Muscle of back (tissue), 13 donors: ENCODE measurements around the gene TRIM25. TPM values are rescaled to one million over a fixed set of nuclear protein-coding genes. Genes with fewer than 3 reads are reported as not detected.
"Not testable (repeated sequence)": the region's sequence is repeated elsewhere in the genome, so short reads cannot be mapped to it uniquely, and the experiment has no call there.

Experiments used
- DNase-seq, 3 donors: peaks; one replicate each; pipeline versions ENCODE4 v3.0.0 to v3.0.0-alpha.2; 2013
- long read RNA-seq, 9 donors: transcript quantifications; one replicate each; lab custom pipeline, GENCODE V29; 2026
- polyA plus RNA-seq, 10 donors: library from polyadenylated mRNA; unstranded; fragments of 120-200 nt; gene quantifications; one replicate each; pipeline ENCODE4 v1.2.1, GENCODE V29; 2013; ENCODE audit not compliant: insufficient read length in 10 of 10

TRIM25 gene
- polyA plus RNA-seq: 10 to 100 TPM in 9 of 10 donors, 1 to 10 TPM in 1; 9.4 to 16.3 (median 13.5) TPM
- long read RNA-seq, donor 1, partial matches to known transcripts: 0 of 1 reads
- long read RNA-seq, donor 1, other reads (novel, unspliced or antisense): 0 of 1 reads
- long read RNA-seq, donor 2: 0 reads
- long read RNA-seq, donor 3: 0 reads
- long read RNA-seq, donor 4, partial matches to known transcripts: 11 of 12 reads
- long read RNA-seq, donor 4, other reads (novel, unspliced or antisense): 0 of 12 reads
- long read RNA-seq, donor 5, full-length matches to known transcripts: 2 of 2 reads
- long read RNA-seq, donor 5, partial matches to known transcripts: 0 of 2 reads
- long read RNA-seq, donor 5, other reads (novel, unspliced or antisense): 0 of 2 reads
- long read RNA-seq, donor 6: 0 reads
- long read RNA-seq, donor 7, full-length matches to known transcripts: 1 of 1 reads
- long read RNA-seq, donor 7, partial matches to known transcripts: 0 of 1 reads
- long read RNA-seq, donor 7, other reads (novel, unspliced or antisense): 0 of 1 reads
- long read RNA-seq, donor 8, full-length matches to known transcripts: 1 of 1 reads
- long read RNA-seq, donor 8, partial matches to known transcripts: 0 of 1 reads
- long read RNA-seq, donor 8, other reads (novel, unspliced or antisense): 0 of 1 reads
- long read RNA-seq, donor 9: 0 reads

GRCh38 chr17:56913867-56914580 is at the start of gene TRIM25:
Gene TRIM25 (minus strand): TSS chr17:56914049. CDS start chr17:56913988, 61 bp downstream.
- peak; percentile 87 to 96 (median 91) for DNase-seq

- DNase-seq: peak; percentile 89 to 96 (median 93)
These were observed 47.0 kb upstream of the TRIM25 start, which contains the start of gene COIL for GRCh38 chr17:56960596-56961538. Gene COIL (minus strand): TSS chr17:56961050. CDS start chr17:56961019, 31 bp downstream.

- no peak for DNase-seq
These were observed 43.1 kb upstream of the TRIM25 start for GRCh38 chr17:56956992-56957391.

- no peak for DNase-seq
These were observed 35.7 kb upstream of the TRIM25 start for GRCh38 chr17:56949595-56949994.

GRCh38 chr17:56948491-56948890 is 34.6 kb upstream of the TRIM25 start:
- DNase-seq: no peak

GRCh38 chr17:56947741-56948140 is 33.9 kb upstream of the TRIM25 start:
- DNase-seq: no peak

GRCh38 chr17:56945938-56946505 is 32.2 kb upstream of the TRIM25 start:
- no peak for DNase-seq

- no peak for DNase-seq
These were observed 29.8 kb upstream of the TRIM25 start for GRCh38 chr17:56943505-56944125.

GRCh38 chr17:56939869-56940484 is 26.1 kb upstream of the TRIM25 start:
- DNase-seq: peak; percentile 46 to 68 (median 47)

GRCh38 chr17:56938206-56938605 is 24.4 kb upstream of the TRIM25 start:
- DNase-seq: not testable (repeated sequence)

GRCh38 chr17:56937687-56938086 is 23.8 kb upstream of the TRIM25 start:
- no peak for DNase-seq

- no peak for DNase-seq
These were observed 23.0 kb upstream of the TRIM25 start for GRCh38 chr17:56936697-56937322.

- no peak for DNase-seq
These were observed 21.6 kb upstream of the TRIM25 start for GRCh38 chr17:56935461-56935860.

- DNase-seq: no peak
These were observed 20.4 kb upstream of the TRIM25 start for GRCh38 chr17:56934280-56934679.

- DNase-seq: no peak
These were observed 20.0 kb upstream of the TRIM25 start for GRCh38 chr17:56933868-56934267.

GRCh38 chr17:56933151-56933745 is 19.4 kb upstream of the TRIM25 start:
- DNase-seq: no peak

GRCh38 chr17:56930739-56931337 is 17.0 kb upstream of the TRIM25 start:
- DNase-seq: no peak

- DNase-seq: no peak
These were observed 15.6 kb upstream of the TRIM25 start for GRCh38 chr17:56929362-56929969.
